ENCODE results near the gene RALB.

- no peak for TF ChIP-seq SIN3A (conservative IDR thresholded peaks at IDR 0.05 in 1 of 2, IDR thresholded peaks at IDR 0.05 in 1 of 2; ENCODE audit: low read depth in 1 of 2, low read length in 2 of 2)
- no peak for TF ChIP-seq EP300 (IDR thresholded peaks at IDR 0.05; ENCODE audit: borderline replicate concordance in 1 of 2, low read depth in 2 of 2, low read length in 2 of 2)
Observed at GRCh38 chr2:120326066-120326465, 73.4 kb downstream of the RALB start.
